IMR-90 (cell line): ENCODE measurements around the gene COL12A1. TPM values are rescaled to one million over a fixed set of nuclear protein-coding genes. Genes with fewer than 3 reads are reported as not detected.
A peak's percentile ranks its signal among the peaks of the same experiment; 100 is the strongest.

Source experiments
- ATAC-seq: fragments of 200-7000 bp; cut with Tn5 transposase; 2 replicates; pipeline ENCODE4 v1.9.1; 2020; ENCODE audit warnings: low read depth, mild to moderate bottlenecking, moderate library complexity
- BruUV-seq: library from RNA; stranded (reverse); fragments of 400-500 nt; replicated peaks from 2 replicates; lab custom pipeline; 2021; lab: Mats Ljungman, UMichigan
- CTCF ChIA-PET: fragments of 300-600 bp; formaldehyde crosslinking; extraction: SDS; loops from one replicate; lab custom pipeline; 2021; ENCODE audit warnings: antibody characterized with exemption; lab: Yijun Ruan, JAX
- POLR2A ChIA-PET: fragments of 300-600 bp; sonication (Branson Sonifier 250); formaldehyde crosslinking; loops from one replicate; lab custom pipeline; 2022; ENCODE audit warnings: antibody characterized with exemption; ENCODE audit not compliant: unreplicated experiment; lab: Charles Lee
- DNase-seq: peaks from one replicate; pipeline ENCODE4 v3.0.0; 2013
- H2AFZ ChIP-seq: replicated peaks from 2 replicates; pipeline ENCODE3; 2013; ENCODE audit warnings: low read length, mild to moderate bottlenecking; ENCODE audit not compliant: poor library complexity
- H2AK5ac ChIP-seq: 2 replicates; pipeline ENCODE4 v1.6.1; 2013; ENCODE audit warnings: low read depth, low read length, inconsistent platforms
- H2AK9ac ChIP-seq: replicated peaks from 2 replicates; pipeline ENCODE3; 2013; ENCODE audit warnings: mild to moderate bottlenecking, low read depth, low read length, moderate library complexity; ENCODE audit not compliant: poor library complexity
- H2BK120ac ChIP-seq: 2 replicates; pipeline ENCODE4 v1.6.1; 2013; ENCODE audit warnings: low read depth, low read length, inconsistent platforms
- H2BK15ac ChIP-seq: 3 replicates; pipeline ENCODE4 v1.6.1; 2013; ENCODE audit warnings: low read depth, low read length, inconsistent platforms
- H2BK20ac ChIP-seq: 2 replicates; pipeline ENCODE4 v1.6.1; 2013; ENCODE audit warnings: low read depth, mild to moderate bottlenecking, inconsistent platforms, low read length, moderate library complexity
- H2BK5ac ChIP-seq: 2 replicates; pipeline ENCODE4 v1.6.1; 2013; ENCODE audit warnings: mild to moderate bottlenecking, low read depth, low read length, inconsistent platforms; ENCODE audit not compliant: poor library complexity, severe bottlenecking
- H3K14ac ChIP-seq: replicated peaks from 2 replicates; pipeline ENCODE4 v1.6.1; 2013; ENCODE audit warnings: low read depth, low read length, inconsistent platforms
- H3K18ac ChIP-seq: 2 replicates; pipeline ENCODE4 v1.6.1; 2013; ENCODE audit warnings: low read depth, low read length, control low read depth
- H3K23ac ChIP-seq: 2 replicates; pipeline ENCODE4 v1.6.1; 2013; ENCODE audit warnings: low read depth, low read length, inconsistent platforms
- H3K27ac ChIP-seq: 2 replicates; pipeline ENCODE4 v1.5.1; 2013; ENCODE audit warnings: mild to moderate bottlenecking, control low read depth, low read length; ENCODE audit not compliant: insufficient read depth
- H3K27me3 ChIP-seq: 2 replicates; pipeline ENCODE4 v1.6.1; 2013; ENCODE audit warnings: low read length; ENCODE audit not compliant: control insufficient read depth, insufficient read depth
- H3K36me3 ChIP-seq: 2 replicates; pipeline ENCODE4 v1.6.1; 2013; ENCODE audit warnings: low read length, mixed read lengths; ENCODE audit not compliant: control insufficient read depth, insufficient read depth
- H3K4ac ChIP-seq: 2 replicates; pipeline ENCODE4 v1.6.1; 2013; ENCODE audit warnings: low read depth, low read length, inconsistent platforms
- H3K4me1 ChIP-seq: 2 replicates; pipeline ENCODE4 v1.6.1; 2013; ENCODE audit warnings: low read length, mixed read lengths; ENCODE audit not compliant: control insufficient read depth, insufficient read depth
- H3K4me2 ChIP-seq: 2 replicates; pipeline ENCODE4 v1.6.1; 2013; ENCODE audit warnings: low read depth, mild to moderate bottlenecking, control low read depth, low read length, moderate library complexity
- H3K4me3 ChIP-seq: 2 replicates; pipeline ENCODE4 v1.5.1; 2013; ENCODE audit warnings: low read depth, mild to moderate bottlenecking, control low read depth, low read length, moderate library complexity; ENCODE audit not compliant: insufficient read depth
- H3K56ac ChIP-seq: 2 replicates; pipeline ENCODE4 v1.6.1; 2013; ENCODE audit warnings: low read length, inconsistent platforms; ENCODE audit not compliant: insufficient read depth; ENCODE audit errors: extremely low read depth
- H3K79me1 ChIP-seq, 2 experiments: 2 replicates each; pipeline ENCODE4 v1.6.1; 2013; ENCODE audit warnings: low read length in 2 of 2, inconsistent platforms in 1 of 2, low read depth in 1 of 2
- H3K9ac ChIP-seq: 2 replicates; pipeline ENCODE4 v1.6.1; 2013; ENCODE audit warnings: low read depth, low read length, control low read depth
- H3K9me1 ChIP-seq: 2 replicates; pipeline ENCODE4 v1.6.1; 2013; ENCODE audit warnings: low read length, inconsistent platforms; ENCODE audit not compliant: insufficient read depth
- H3K9me3 ChIP-seq: 2 replicates; pipeline ENCODE4 v1.6.1; 2013; ENCODE audit warnings: low read length; ENCODE audit not compliant: control insufficient read depth, insufficient read depth
- H4K20me1 ChIP-seq: 2 replicates; pipeline ENCODE4 v1.6.1; 2013; ENCODE audit warnings: low read length, inconsistent platforms; ENCODE audit not compliant: insufficient read depth
- H4K5ac ChIP-seq: 2 replicates; pipeline ENCODE4 v1.6.1; 2013; ENCODE audit warnings: mild to moderate bottlenecking, low read depth, low read length, control low read depth
- H4K8ac ChIP-seq, 2 experiments: 2 replicates each; pipeline ENCODE4 v1.6.1; 2013; ENCODE audit warnings: low read depth in 2 of 2, low read length in 2 of 2, control low read depth in 1 of 2, inconsistent platforms in 1 of 2
- H4K91ac ChIP-seq: 2 replicates; pipeline ENCODE4 v1.6.1; 2013; ENCODE audit warnings: low read depth, low read length, inconsistent platforms; ENCODE audit not compliant: insufficient read depth
- MAFK ChIP-seq: IDR thresholded peaks from 2 replicates; pipeline ENCODE4 v1.6.1; 2012; ENCODE audit warnings: low read depth, low read length, improper control_type of control experiment
- WGBS, 2 experiments: methylation state at CpG; one replicate each; pipeline versions ENCODE4 v1.1.5 to v1.1.7; 2013; ENCODE audit warnings: missing lambda C conversion rate in 2 of 2; ENCODE audit not compliant: insufficient read length in 1 of 2; ENCODE audit errors: extremely low coverage in 2 of 2; 5-methylcytosine and 5-hydroxymethylcytosine counted together
- dilution Hi-C: fragments of 300-500 bp; cut with HindIII; formaldehyde crosslinking; loops from one replicate; pipeline ENCODE4 v1.14.3; 2018; ENCODE audit warnings: low sequenced_read_pairs; ENCODE audit not compliant: unreplicated experiment
- in situ Hi-C: fragments of 300-500 bp; cut with MboI; formaldehyde crosslinking; loops from 3 replicates; pipeline ENCODE4 v1.14.3; 2019; ENCODE audit warnings: low sequenced_read_pairs, inconsistent platforms, mixed read lengths
- intact Hi-C: fragments of 100-400 bp; cut with micrococcal nuclease; formaldehyde crosslinking; loops from 2 replicates; pipeline ENCODE4 v1.10.0; 2022
- polyA plus RNA-seq, 3 experiments: library from polyadenylated mRNA; depleted of rRNA; stranded (reverse); fragments of >200 nt; gene quantifications; 2 replicates each; pipeline ENCODE4 v1.2.3, GENCODE V29; 2012; ENCODE audit warnings: low replicate concordance in 1 of 3
- total RNA-seq: library from RNA; depleted of rRNA; stranded (reverse); fragments of >200 nt; gene quantifications from 2 replicates; pipeline ENCODE4 v1.2.3, GENCODE V29; 2012
- TF ChIP-seq, protein P1 (sequence below): fragments of 150-350 bp; IDR thresholded peaks from 2 replicates; pipeline ENCODE4 v1.6.1; 2016; ENCODE audit warnings: low read depth, mild to moderate bottlenecking, low read length, moderate library complexity, borderline replicate concordance
- TF ChIP-seq, protein P2 (sequence below): fragments of 150-350 bp; IDR thresholded peaks from 2 replicates; pipeline ENCODE4 v1.6.1; 2017; ENCODE audit warnings: mild to moderate bottlenecking, antibody characterized with exemption, low read length, low read depth

The COL12A1 gene
- total and polyA plus RNA-seq, 2 of the 4 experiments (the other 2 are of a cell fraction), result 350 to 452 TPM

DNA sequence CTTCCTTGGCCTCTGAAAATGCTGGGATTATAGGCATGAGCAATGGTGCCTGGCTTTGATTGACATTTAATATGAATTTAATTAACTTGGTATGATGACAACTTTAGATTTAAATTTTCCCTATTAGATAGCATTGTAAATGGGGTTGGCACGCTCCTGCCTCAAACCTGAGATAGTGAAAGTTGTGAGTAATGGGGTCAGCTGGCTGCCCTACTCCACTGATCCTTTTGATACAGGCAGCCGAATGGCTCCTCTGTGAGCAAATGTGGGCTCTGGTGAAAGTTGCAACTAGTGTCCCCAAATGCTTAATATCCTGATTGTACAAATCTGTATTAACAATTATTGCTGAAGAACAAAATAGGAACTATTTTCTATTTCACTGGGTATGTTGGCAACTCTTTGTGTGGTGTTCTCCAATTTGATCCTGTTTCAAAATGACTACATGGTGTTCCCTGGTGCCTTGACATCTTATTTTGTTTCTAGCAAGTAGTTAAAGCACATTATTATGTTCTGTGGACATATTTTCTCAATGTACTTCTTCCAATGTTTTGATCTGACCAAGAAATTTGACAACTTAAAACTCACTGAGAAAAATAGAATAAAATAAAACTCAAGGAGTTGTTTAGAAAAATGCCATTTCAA lies 97.4 kb downstream of the COL12A1 start:
- CTCF ChIA-PET, result no interaction called here
- Histone ChIP-seq H3K4me2 (no peak overlapping the region), H3K4me3 (no peak overlapping the region), H2AK5ac (0 out of 2 replicates have a peak overlapping the region, but pooled peaks have one; percentile 8), H2BK15ac (no peak overlapping the region), H2BK20ac (no peak overlapping the region), H4K20me1 (no peaks in the 10 kb centered on the region), H4K91ac (peak overlapping the region; percentile 28; the same call in 1 of the 2 replicates), H3K4me1 (peaks cover 4% of the 10 kb centered on the region), H3K36me3 (peaks cover 37% of the 10 kb centered on the region), H2BK5ac (peak overlapping the region; percentile 28), H2BK120ac (peak overlapping the region; percentile 8; the same call in 1 of the 2 replicates), H3K27ac (peak overlapping the region; percentile 45; the same call in 1 of the 2 replicates), H3K9ac (no peak overlapping the region), H4K8ac (peak overlapping the region in 1 of 2 experiments; percentile 16; a peak in 1 of 4 replicates), H3K27me3 (no peaks in the 10 kb centered on the region), H3K14ac (no peak overlapping the region; the same call in 1 of the 2 replicates), H3K79me1 (peaks cover 21 to 36% of the 10 kb centered on the region in 2 experiments), H3K23ac (no peak overlapping the region; the same call in 1 of the 2 replicates), H3K56ac (no peak overlapping the region), H3K9me3 (no peaks in the 10 kb centered on the region), H4K5ac (no peak overlapping the region), H2AFZ (no peak overlapping the region), H3K9me1 (peaks cover 12% of the 10 kb centered on the region), H2AK9ac (no peak overlapping the region), H3K18ac (no peak overlapping the region), H3K4ac (no peak overlapping the region)
- BruUV-seq, result no TSS peak
- intact Hi-C loops, result no loop called here
- dilution Hi-C loops, result no loop called here
- in situ Hi-C loops, result no loop called here
- no CpG with 5 or more reads among the region's 2 CpGs for WGBS, 2 experiments
- DNase-seq, result no peak
- ATAC-seq, result no peak
- TF ChIP-seq, protein P1, sequence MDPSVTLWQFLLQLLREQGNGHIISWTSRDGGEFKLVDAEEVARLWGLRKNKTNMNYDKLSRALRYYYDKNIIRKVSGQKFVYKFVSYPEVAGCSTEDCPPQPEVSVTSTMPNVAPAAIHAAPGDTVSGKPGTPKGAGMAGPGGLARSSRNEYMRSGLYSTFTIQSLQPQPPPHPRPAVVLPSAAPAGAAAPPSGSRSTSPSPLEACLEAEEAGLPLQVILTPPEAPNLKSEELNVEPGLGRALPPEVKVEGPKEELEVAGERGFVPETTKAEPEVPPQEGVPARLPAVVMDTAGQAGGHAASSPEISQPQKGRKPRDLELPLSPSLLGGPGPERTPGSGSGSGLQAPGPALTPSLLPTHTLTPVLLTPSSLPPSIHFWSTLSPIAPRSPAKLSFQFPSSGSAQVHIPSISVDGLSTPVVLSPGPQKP, result no peak
- no peak for TF ChIP-seq MAFK
- TF ChIP-seq, protein P2, sequence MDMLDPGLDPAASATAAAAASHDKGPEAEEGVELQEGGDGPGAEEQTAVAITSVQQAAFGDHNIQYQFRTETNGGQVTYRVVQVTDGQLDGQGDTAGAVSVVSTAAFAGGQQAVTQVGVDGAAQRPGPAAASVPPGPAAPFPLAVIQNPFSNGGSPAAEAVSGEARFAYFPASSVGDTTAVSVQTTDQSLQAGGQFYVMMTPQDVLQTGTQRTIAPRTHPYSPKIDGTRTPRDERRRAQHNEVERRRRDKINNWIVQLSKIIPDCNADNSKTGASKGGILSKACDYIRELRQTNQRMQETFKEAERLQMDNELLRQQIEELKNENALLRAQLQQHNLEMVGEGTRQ, result no peak
- POLR2A ChIA-PET, result no interaction called here
